ENCODE data around the gene APOO.
"Not testable (repeated sequence)": the region's sequence is repeated elsewhere in the genome, so short reads cannot be mapped to it uniquely, and the experiment has no call there.

The APOO gene

DNA sequence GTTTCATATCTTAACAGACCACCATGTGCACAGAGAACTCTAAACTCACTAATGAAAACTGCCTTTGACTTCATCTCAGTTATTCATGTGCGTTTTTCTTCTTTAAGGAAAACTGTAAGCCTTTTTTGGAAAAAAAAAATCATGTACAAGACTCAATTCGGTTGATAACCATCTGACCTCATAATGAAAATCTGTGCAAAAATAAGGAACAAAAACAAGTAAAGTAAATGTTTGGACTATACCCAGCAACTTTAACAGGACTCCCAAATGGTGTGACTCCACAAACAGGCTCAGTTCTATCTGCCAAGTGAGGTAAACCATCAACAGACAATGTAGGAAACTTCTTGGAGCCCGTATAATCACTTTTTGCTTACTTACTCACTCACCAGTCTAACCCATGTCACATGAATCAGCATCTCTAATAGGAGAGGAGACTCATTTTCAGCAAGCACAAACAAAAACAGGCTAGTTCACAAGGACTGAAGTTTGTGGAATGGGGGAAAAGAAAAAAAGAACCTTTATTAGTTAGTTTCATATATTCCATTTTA, 9.3 kb downstream of the APOO start:
- Histone ChIP-seq H3K4me3 (ENCODE audit: low read depth, low read length, poor library complexity, severe bottlenecking) (no peak overlapping the region), H3K27ac (ENCODE audit: low read depth, low read length, poor library complexity, severe bottlenecking) (no peak overlapping the region), H3K9ac (ENCODE audit: low read length) (no peak overlapping the region), H3K9me2 (ENCODE audit: low read depth, low read length) (no peaks in the 10 kb centered on the region), H3F3A (ENCODE audit: insufficient read depth, low read length) (no peaks in the 10 kb centered on the region), H3K4me1 (ENCODE audit: insufficient read depth, low read length, severe bottlenecking) (peaks cover 41% of the 10 kb centered on the region), H3K4me2 (ENCODE audit: low read length) (no peak overlapping the region), H3K36me3 (ENCODE audit: insufficient read depth, low read length) (no peaks in the 10 kb centered on the region), H3K27me3 (ENCODE audit: insufficient read depth, low read length) (no peaks in the 10 kb centered on the region), H2AFZ (ENCODE audit: low read length) (no peak overlapping the region), H3K9me3 (ENCODE audit: low read length) (no peaks in the 10 kb centered on the region), H4K20me1 (ENCODE audit: insufficient read depth, low read length) (no peaks in the 10 kb centered on the region), H3K79me2 (ENCODE audit: insufficient read depth, low read length) (no peaks in the 10 kb centered on the region)
- TF ChIP-seq, protein P1, sequence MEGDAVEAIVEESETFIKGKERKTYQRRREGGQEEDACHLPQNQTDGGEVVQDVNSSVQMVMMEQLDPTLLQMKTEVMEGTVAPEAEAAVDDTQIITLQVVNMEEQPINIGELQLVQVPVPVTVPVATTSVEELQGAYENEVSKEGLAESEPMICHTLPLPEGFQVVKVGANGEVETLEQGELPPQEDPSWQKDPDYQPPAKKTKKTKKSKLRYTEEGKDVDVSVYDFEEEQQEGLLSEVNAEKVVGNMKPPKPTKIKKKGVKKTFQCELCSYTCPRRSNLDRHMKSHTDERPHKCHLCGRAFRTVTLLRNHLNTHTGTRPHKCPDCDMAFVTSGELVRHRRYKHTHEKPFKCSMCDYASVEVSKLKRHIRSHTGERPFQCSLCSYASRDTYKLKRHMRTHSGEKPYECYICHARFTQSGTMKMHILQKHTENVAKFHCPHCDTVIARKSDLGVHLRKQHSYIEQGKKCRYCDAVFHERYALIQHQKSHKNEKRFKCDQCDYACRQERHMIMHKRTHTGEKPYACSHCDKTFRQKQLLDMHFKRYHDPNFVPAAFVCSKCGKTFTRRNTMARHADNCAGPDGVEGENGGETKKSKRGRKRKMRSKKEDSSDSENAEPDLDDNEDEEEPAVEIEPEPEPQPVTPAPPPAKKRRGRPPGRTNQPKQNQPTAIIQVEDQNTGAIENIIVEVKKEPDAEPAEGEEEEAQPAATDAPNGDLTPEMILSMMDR (IDR thresholded peaks at IDR 0.05; ENCODE audit: low read length), result no peak
- no peak for TF ChIP-seq EZH2 (IDR thresholded peaks at IDR 0.05; ENCODE audit: borderline replicate concordance, low read length)

- Histone ChIP-seq H3K9ac (ENCODE audit: low read length) (no peak overlapping the region), H3K36me3 (ENCODE audit: insufficient read depth, low read length) (no peaks in the 10 kb centered on the region), H3F3A (ENCODE audit: insufficient read depth, low read length) (no peaks in the 10 kb centered on the region), H3K9me2 (ENCODE audit: low read depth, low read length) (no peaks in the 10 kb centered on the region), H3K9me3 (ENCODE audit: low read length) (no peaks in the 10 kb centered on the region), H3K27me3 (ENCODE audit: insufficient read depth, low read length) (no peaks in the 10 kb centered on the region), H3K4me1 (ENCODE audit: insufficient read depth, low read length, severe bottlenecking) (peaks cover 37% of the 10 kb centered on the region), H2AFZ (ENCODE audit: low read length) (no peak overlapping the region), H3K79me2 (ENCODE audit: insufficient read depth, low read length) (no peaks in the 10 kb centered on the region), H4K20me1 (ENCODE audit: insufficient read depth, low read length) (no peaks in the 10 kb centered on the region), H3K4me2 (ENCODE audit: low read length) (no peak overlapping the region), H3K27ac (ENCODE audit: low read depth, low read length, poor library complexity, severe bottlenecking) (no peak overlapping the region), H3K4me3 (ENCODE audit: low read depth, low read length, poor library complexity, severe bottlenecking) (no peak overlapping the region)
- no peak for TF ChIP-seq EZH2 (IDR thresholded peaks at IDR 0.05; ENCODE audit: borderline replicate concordance, low read length)
- TF ChIP-seq, protein P1 (IDR thresholded peaks at IDR 0.05; ENCODE audit: low read length), result no peak
Observed at GRCh38 chrX:23896981-23897380, 10.8 kb downstream of the APOO start.

DNA sequence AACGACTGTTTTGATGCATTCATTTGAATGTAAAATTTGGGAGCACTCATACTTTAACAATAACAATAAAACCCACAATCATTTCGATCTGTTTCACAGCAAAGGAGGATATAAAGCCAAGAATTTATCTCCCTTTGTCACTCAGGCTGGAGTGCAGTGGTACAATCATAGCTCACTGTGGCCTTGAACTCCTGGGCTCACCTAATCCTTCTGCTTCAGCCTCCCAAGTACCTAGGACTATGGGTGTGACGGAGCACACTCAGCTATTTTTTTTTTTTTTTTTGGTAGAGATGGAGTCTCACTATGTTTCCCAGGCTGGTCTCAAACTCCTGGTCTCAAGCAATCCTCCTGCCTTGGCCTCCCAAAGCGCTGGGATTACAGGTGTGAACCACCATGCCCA, 11.2 kb downstream of the APOO start:
- H3F3A ChIP-seq (ENCODE audit: insufficient read depth, low read length); H3K4me2 ChIP-seq (ENCODE audit: low read length); H3K36me3 ChIP-seq (ENCODE audit: insufficient read depth, low read length); H3K9me2 ChIP-seq (ENCODE audit: low read depth, low read length); H4K20me1 ChIP-seq (ENCODE audit: insufficient read depth, low read length); H3K9me3 ChIP-seq (ENCODE audit: low read length); H3K9ac ChIP-seq (ENCODE audit: low read length); H3K27ac ChIP-seq (ENCODE audit: low read depth, low read length, poor library complexity, severe bottlenecking); H3K4me3 ChIP-seq (ENCODE audit: low read depth, low read length, poor library complexity, severe bottlenecking); H3K27me3 ChIP-seq (ENCODE audit: insufficient read depth, low read length); H2AFZ ChIP-seq (ENCODE audit: low read length); H3K79me2 ChIP-seq (ENCODE audit: insufficient read depth, low read length): not testable (repeated sequence)
- peaks cover 34% of the 10 kb centered on the region for H3K4me1 ChIP-seq (ENCODE audit: insufficient read depth, low read length, severe bottlenecking)

DNA sequence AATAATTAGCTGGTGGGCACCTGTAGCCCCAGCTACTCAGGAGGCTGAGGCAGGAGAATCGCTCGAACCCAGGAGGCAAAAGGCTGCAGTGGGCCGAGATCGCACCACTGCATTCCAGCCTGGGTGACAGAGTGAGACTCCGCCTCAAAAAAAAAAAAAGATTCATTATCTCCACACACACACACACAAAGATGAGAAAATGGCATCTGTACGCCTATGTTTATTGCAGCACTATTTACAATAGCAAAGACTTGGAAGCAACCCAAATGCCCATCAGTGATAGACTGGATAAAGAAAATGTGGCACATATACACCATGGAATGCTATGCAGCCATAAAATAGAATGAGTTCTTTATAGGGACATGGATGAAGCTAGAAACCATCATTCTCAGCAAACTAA, 12.7 kb downstream of the APOO start:
- H3K4me3 ChIP-seq (ENCODE audit: low read depth, low read length, poor library complexity, severe bottlenecking); H4K20me1 ChIP-seq (ENCODE audit: insufficient read depth, low read length); H3K9ac ChIP-seq (ENCODE audit: low read length); H3K27me3 ChIP-seq (ENCODE audit: insufficient read depth, low read length); H3K27ac ChIP-seq (ENCODE audit: low read depth, low read length, poor library complexity, severe bottlenecking); H3F3A ChIP-seq (ENCODE audit: insufficient read depth, low read length); H3K79me2 ChIP-seq (ENCODE audit: insufficient read depth, low read length); H3K4me2 ChIP-seq (ENCODE audit: low read length); H2AFZ ChIP-seq (ENCODE audit: low read length); H3K9me3 ChIP-seq (ENCODE audit: low read length); H3K36me3 ChIP-seq (ENCODE audit: insufficient read depth, low read length); H3K9me2 ChIP-seq (ENCODE audit: low read depth, low read length): not testable (repeated sequence)
- peaks cover 18% of the 10 kb centered on the region for H3K4me1 ChIP-seq (ENCODE audit: insufficient read depth, low read length, severe bottlenecking)

Data from OCI-LY1 (cell line).